Colonic mucosa (tissue), 4 donors: ENCODE data around the gene TPRKB. TPM values are rescaled to one million over a fixed set of nuclear protein-coding genes. Genes with fewer than 3 reads are reported as not detected.

Experiments used
- DNase-seq: peaks from one replicate; pipeline ENCODE4 v3.0.0-alpha.2; 2020
- H3K27ac ChIP-seq: fragments of 200-600 bp; one replicate; pipeline ENCODE4 v1.8.0; 2021
- H3K27me3 ChIP-seq: fragments of 200-600 bp; one replicate; pipeline ENCODE4 v1.8.0; 2021
- H3K36me3 ChIP-seq: fragments of 200-600 bp; one replicate; pipeline ENCODE4 v1.8.0; 2021
- H3K4me1 ChIP-seq: fragments of 200-600 bp; one replicate; pipeline ENCODE4 v1.8.0; 2021; ENCODE audit warnings: mild to moderate bottlenecking
- H3K4me3 ChIP-seq: fragments of 200-600 bp; one replicate; pipeline ENCODE4 v1.8.0; 2021
- H3K9ac ChIP-seq, 2 donors: one replicate each; pipeline ENCODE4 v1.7.0; 2013; ENCODE audit warnings: control low read depth in 2 of 2, low read depth in 2 of 2, low read length in 2 of 2
- H3K9me3 ChIP-seq: fragments of 200-600 bp; one replicate; pipeline ENCODE4 v1.8.0; 2021
- intact Hi-C: fragments of 100-400 bp; cut with DNase I; formaldehyde crosslinking; loops from one replicate; pipeline ENCODE4 v1.14.1; 2022
- total RNA-seq, 2 donors: library from RNA; stranded (reverse); fragmentation: NEBNext Ultra II Directional in 1 of 2; extraction: Animal tissue kit (Norgen Biotek cat#: 25700) in 1 of 2; gene quantifications; one replicate each; pipeline ENCODE4 v1.2.1, GENCODE V29; 2021
- TF ChIP-seq, protein P1 (sequence below): fragments of 200-600 bp; IDR thresholded peaks from one replicate; pipeline ENCODE4 v1.8.0; 2022; ENCODE audit warnings: antibody characterized with exemption, mild to moderate bottlenecking
- donor health status: healthy.
- donor health status: DM: no; HTN: no; CAD: no.
- donor health status: DM: no; HTN: no; CAD: no.

TPRKB gene
- total RNA-seq, 2 donors from 2014 or later, result 28.2 to 37.5 TPM

DNA sequence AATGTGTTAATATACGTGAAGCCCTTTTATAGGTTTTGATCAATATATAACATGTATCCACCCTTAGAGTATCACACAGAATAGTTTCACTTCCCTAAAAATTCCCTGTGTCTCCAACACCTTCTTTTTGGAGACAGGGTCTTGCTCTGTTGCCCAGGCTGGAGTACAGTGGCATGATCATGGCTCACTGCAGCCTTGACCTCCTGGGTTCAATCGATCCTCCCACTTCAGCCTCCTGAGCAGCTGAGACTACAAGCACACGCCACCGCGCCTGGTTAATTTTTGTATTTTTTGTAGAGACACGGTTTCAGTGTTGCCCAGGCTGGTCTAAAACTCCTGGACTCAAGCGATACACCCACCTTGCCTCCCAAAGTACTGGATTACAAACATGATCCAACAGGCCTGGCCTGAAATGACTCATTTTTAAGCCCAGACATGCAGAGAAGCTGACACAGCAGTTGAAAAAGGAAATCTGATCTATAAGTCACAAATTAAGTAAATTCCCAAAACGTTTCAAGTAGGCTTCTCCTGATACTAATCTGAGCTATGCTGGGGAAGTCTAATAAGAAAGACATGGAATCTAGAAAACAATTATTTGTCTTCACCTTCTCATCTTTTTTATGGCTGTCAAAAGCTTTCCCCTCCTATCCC lies 39.8 kb upstream of the TPRKB start:
- TF ChIP-seq, protein P1, sequence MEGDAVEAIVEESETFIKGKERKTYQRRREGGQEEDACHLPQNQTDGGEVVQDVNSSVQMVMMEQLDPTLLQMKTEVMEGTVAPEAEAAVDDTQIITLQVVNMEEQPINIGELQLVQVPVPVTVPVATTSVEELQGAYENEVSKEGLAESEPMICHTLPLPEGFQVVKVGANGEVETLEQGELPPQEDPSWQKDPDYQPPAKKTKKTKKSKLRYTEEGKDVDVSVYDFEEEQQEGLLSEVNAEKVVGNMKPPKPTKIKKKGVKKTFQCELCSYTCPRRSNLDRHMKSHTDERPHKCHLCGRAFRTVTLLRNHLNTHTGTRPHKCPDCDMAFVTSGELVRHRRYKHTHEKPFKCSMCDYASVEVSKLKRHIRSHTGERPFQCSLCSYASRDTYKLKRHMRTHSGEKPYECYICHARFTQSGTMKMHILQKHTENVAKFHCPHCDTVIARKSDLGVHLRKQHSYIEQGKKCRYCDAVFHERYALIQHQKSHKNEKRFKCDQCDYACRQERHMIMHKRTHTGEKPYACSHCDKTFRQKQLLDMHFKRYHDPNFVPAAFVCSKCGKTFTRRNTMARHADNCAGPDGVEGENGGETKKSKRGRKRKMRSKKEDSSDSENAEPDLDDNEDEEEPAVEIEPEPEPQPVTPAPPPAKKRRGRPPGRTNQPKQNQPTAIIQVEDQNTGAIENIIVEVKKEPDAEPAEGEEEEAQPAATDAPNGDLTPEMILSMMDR, result no peak
- H3K4me3 ChIP-seq, result no peak overlapping the region
- DNase-seq, result no peak
- H3K9me3 ChIP-seq, result no peaks in the 10 kb centered on the region
- intact Hi-C loops, result loop anchor here (10.0 kb wide), 1 partner anchor 92 kb away; no protein-coding TSS in a partner anchor
- H3K4me1 ChIP-seq, result peaks cover 11% of the 10 kb centered on the region
- H3K36me3 ChIP-seq, result no peaks in the 10 kb centered on the region
- no peak overlapping the region for H3K27ac ChIP-seq
- no peak overlapping the region for H3K9ac ChIP-seq
- no peaks in the 10 kb centered on the region for H3K27me3 ChIP-seq

DNA sequence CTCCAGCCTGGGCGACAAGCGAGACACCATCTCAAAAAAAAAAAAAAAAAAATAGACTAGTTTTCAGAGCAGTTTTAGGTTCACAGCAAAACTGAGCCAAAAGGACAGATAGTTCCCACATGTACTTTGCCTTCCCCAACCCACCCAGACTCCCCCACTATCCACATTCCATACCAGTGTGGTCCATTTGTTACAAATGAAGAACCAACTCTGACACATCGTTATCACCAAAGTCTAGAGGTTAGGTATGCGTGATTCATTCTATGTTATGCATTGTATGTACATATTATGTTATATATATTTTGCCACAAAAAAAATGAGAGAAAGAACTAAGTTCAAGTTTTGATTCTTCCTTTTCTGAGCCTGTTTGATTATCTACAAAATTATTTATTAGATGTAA lies 39.2 kb upstream of the TPRKB start:
- no peak overlapping the region for H3K27ac ChIP-seq
- TF ChIP-seq, protein P1, result no peak
- H3K36me3 ChIP-seq, result no peaks in the 10 kb centered on the region
- no peak for DNase-seq
- H3K4me1 ChIP-seq, result peaks cover 11% of the 10 kb centered on the region
- intact Hi-C loops, result loop anchor here (10.0 kb wide), 1 partner anchor 92 kb away; no protein-coding TSS in a partner anchor
- no peak overlapping the region for H3K9ac ChIP-seq
- H3K4me3 ChIP-seq, result no peak overlapping the region
- no peaks in the 10 kb centered on the region for H3K9me3 ChIP-seq
- H3K27me3 ChIP-seq, result no peaks in the 10 kb centered on the region

DNA sequence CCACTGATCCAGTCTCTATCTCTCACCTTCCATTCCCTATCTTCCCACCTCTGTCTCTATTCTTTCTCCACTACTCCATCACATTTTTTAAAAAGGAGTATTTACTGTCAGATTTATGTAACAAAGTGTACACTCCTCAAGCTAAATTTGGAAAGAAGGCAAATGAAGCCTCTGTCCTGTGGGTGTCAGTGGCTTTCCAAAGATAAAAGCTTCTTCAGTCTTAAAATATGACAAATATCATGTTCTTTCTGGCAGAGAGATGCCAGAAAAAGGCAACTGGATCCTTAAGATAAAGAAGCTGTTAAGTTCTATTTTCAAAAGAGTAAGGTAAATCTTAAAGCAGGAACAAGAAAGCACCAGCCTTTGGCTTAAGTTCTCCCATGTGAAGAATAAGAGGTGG lies 35.7 kb upstream of the TPRKB start:
- no peaks in the 10 kb centered on the region for H3K27me3 ChIP-seq
- no peaks in the 10 kb centered on the region for H3K36me3 ChIP-seq
- no peaks in the 10 kb centered on the region for H3K4me1 ChIP-seq
- DNase-seq, result no peak
- intact Hi-C loops, result loop anchor here (10.0 kb wide), 1 partner anchor 88 kb away; no protein-coding TSS in a partner anchor
- no peak overlapping the region for H3K4me3 ChIP-seq
- no peak overlapping the region for H3K27ac ChIP-seq
- TF ChIP-seq, protein P1, result no peak
- H3K9me3 ChIP-seq, result no peaks in the 10 kb centered on the region
- H3K9ac ChIP-seq, result no peak overlapping the region

DNA sequence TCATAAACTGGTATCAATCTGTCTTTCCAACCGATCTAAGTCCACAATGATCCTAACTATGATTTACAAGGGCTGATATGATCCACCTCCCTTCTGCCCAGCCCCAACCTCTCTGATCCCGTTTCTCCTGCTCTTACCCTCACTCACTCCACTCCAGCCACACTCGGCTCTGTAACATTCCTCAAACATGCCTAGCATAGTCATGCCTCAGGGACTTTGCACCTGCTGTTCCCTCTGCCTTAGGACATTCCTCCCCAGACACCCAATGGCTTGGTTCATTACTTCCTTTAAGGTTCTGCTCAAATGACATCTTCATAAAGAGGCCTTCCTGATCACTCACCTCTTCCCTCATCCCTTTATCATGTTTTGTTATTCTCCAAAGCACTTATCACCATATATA lies 33.6 kb upstream of the TPRKB start:
- no peaks in the 10 kb centered on the region for H3K27me3 ChIP-seq
- H3K4me3 ChIP-seq, result no peak overlapping the region
- H3K36me3 ChIP-seq, result no peaks in the 10 kb centered on the region
- TF ChIP-seq, protein P1, result no peak
- H3K9me3 ChIP-seq, result no peaks in the 10 kb centered on the region
- H3K4me1 ChIP-seq, result no peaks in the 10 kb centered on the region
- intact Hi-C loops, result loop anchor here (10.0 kb wide), 1 partner anchor 86 kb away; no protein-coding TSS in a partner anchor
- DNase-seq, result no peak
- no peak overlapping the region for H3K9ac ChIP-seq
- no peak overlapping the region for H3K27ac ChIP-seq

DNA sequence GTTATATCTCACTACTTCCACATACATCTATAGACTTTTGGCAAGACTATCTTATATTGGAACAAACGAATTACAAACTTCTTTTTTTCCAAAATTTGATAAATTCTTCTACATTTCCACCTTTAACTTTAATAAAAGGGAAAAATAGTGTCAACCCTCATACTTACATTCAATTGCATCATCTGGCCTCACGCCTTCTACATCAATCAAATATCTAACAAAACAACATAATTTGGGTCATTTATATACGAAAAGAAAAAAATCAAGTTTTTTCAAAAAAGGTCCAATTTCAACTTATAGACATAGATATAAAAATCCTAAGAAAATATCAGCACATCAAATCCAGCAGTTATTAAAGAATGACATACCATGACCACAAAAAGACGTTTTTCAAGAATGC lies 29.8 kb upstream of the TPRKB start:
- H3K36me3 ChIP-seq, result peaks cover 6% of the 10 kb centered on the region
- no peak overlapping the region for H3K4me3 ChIP-seq
- TF ChIP-seq, protein P1, result no peak
- no peaks in the 10 kb centered on the region for H3K9me3 ChIP-seq
- H3K27ac ChIP-seq, result no peak overlapping the region
- intact Hi-C loops, result no loop called here
- H3K27me3 ChIP-seq, result no peaks in the 10 kb centered on the region
- H3K9ac ChIP-seq, result no peak overlapping the region
- no peak for DNase-seq
- no peaks in the 10 kb centered on the region for H3K4me1 ChIP-seq
